Measurements from ENCODE around the gene FECH. TPM values are rescaled to one million over a fixed set of nuclear protein-coding genes. Genes with fewer than 3 reads are reported as not detected.

Gene FECH
- total and polyA plus RNA-seq, 8 donors = 0.58 to 387 (median 8.2) TPM

- Histone ChIP-seq H3K36me3 (no peaks in the 10 kb centered on the region), H3K4me3 (no peak overlapping the region), H3K27ac (no peak overlapping the region), H3K4me1 (no peaks in the 10 kb centered on the region), H3K27me3 (peaks cover 0 to 6% (median 0%) of the 10 kb centered on the region in 3 donors), H3K9me3 (no peaks in the 10 kb centered on the region)
- 53 to 84% (median 73%) methylated on average over 4 to 5 of the region's 5 CpGs for WGBS, 5 donors
- intact Hi-C loops (cut with DNase I; ENCODE audit: low total_unique reads) = no loop called here
- no peak for TF ChIP-seq POLR2AphosphoS5 (IDR thresholded peaks at IDR 0.05)
- TF ChIP-seq EP300 (IDR thresholded peaks at IDR 0.05) = no peak
- TF ChIP-seq POLR2A (IDR thresholded peaks at IDR 0.05) = no peak
- TF ChIP-seq, protein P1, sequence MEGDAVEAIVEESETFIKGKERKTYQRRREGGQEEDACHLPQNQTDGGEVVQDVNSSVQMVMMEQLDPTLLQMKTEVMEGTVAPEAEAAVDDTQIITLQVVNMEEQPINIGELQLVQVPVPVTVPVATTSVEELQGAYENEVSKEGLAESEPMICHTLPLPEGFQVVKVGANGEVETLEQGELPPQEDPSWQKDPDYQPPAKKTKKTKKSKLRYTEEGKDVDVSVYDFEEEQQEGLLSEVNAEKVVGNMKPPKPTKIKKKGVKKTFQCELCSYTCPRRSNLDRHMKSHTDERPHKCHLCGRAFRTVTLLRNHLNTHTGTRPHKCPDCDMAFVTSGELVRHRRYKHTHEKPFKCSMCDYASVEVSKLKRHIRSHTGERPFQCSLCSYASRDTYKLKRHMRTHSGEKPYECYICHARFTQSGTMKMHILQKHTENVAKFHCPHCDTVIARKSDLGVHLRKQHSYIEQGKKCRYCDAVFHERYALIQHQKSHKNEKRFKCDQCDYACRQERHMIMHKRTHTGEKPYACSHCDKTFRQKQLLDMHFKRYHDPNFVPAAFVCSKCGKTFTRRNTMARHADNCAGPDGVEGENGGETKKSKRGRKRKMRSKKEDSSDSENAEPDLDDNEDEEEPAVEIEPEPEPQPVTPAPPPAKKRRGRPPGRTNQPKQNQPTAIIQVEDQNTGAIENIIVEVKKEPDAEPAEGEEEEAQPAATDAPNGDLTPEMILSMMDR (IDR thresholded peaks at IDR 0.05) = no peak
- no peak for DNase-seq
Measured at GRCh38 chr18:57498682-57499256, 87.7 kb downstream of the FECH start.

Other genes with a start within 250 kb of the FECH start
- under 1 TPM in 1 of 5 donors, not detected in 4; 0.55 TPM for gene ST8SIA3, start 234.1 kb downstream of the FECH start, total RNA-seq
- under 1 TPM in 2 of 3 donors, not detected in 1; 0.35 to 0.56 TPM for gene ST8SIA3, start 234.1 kb downstream of the FECH start, polyA plus RNA-seq
- gene ONECUT2, start 151.3 kb downstream of the FECH start, total RNA-seq = under 1 TPM in 3 of 5 donors, not detected in 2; under 0.01 to 0.37 (median 0.14) TPM
- gene ONECUT2, start 151.3 kb downstream of the FECH start, polyA plus RNA-seq = under 1 TPM in 1 of 3 donors, not detected in 2; under 0.01 TPM
- gene NARS1, start 35.1 kb upstream of the FECH start, total RNA-seq = 100 to 1,000 TPM in 4 of 5 donors, 10 to 100 TPM in 1; 48.4 to 502 (median 135) TPM
- gene NARS1, start 35.1 kb upstream of the FECH start, polyA plus RNA-seq = 10 to 100 TPM; 60.6 to 71.2 (median 65.1) TPM
- 100 to 1,000 TPM in 3 of 5 donors, 10 to 100 TPM in 2; 29.0 to 189 (median 107) TPM for gene ATP8B1, start 216.6 kb upstream of the FECH start, total RNA-seq
- 10 to 100 TPM; 14.4 to 25.2 (median 14.9) TPM for gene ATP8B1, start 216.6 kb upstream of the FECH start, polyA plus RNA-seq

All from stomach (tissue), 9 donors.